OCI-LY1 (cell line): ENCODE results near the gene MAPT.

Experiments
- H2AFZ ChIP-seq: fragments of 200-600 bp; sonication (generic), shearing (Covaris generic); 2 replicates; pipeline ENCODE4 v1.6.0; 2014; ENCODE audit warnings: antibody characterized with exemption, mild to moderate bottlenecking, low read length
- H3F3A ChIP-seq: fragments of 200-600 bp; sonication (generic), shearing (Covaris generic); 2 replicates; pipeline ENCODE4 v1.6.0; 2014; ENCODE audit warnings: mild to moderate bottlenecking, antibody characterized with exemption, low read length, moderate library complexity; ENCODE audit not compliant: insufficient read depth
- H3K27ac ChIP-seq: fragments of 200-600 bp; sonication (generic); 2 replicates; pipeline ENCODE4 v1.5.1; 2014; ENCODE audit warnings: low read length, mixed run types, mild to moderate bottlenecking, low read depth; ENCODE audit not compliant: poor library complexity, severe bottlenecking
- H3K27me3 ChIP-seq: fragments of 200-600 bp; sonication (generic); 2 replicates; pipeline ENCODE4 v1.6.0; 2014; ENCODE audit warnings: antibody characterized with exemption, mild to moderate bottlenecking, low read length, moderate library complexity; ENCODE audit not compliant: insufficient read depth
- H3K36me3 ChIP-seq: fragments of 200-600 bp; sonication (generic); 2 replicates; pipeline ENCODE4 v1.6.1; 2014; ENCODE audit warnings: mild to moderate bottlenecking, antibody characterized with exemption, low read length, moderate library complexity, mixed read lengths; ENCODE audit not compliant: insufficient read depth
- H3K4me1 ChIP-seq: fragments of 200-600 bp; sonication (generic); 2 replicates; pipeline ENCODE4 v1.5.1; 2014; ENCODE audit warnings: mild to moderate bottlenecking, low read length, moderate library complexity; ENCODE audit not compliant: insufficient read depth, severe bottlenecking
- H3K4me2 ChIP-seq: fragments of 200-600 bp; sonication (generic), shearing (Covaris generic); 2 replicates; pipeline ENCODE4 v1.6.1; 2014; ENCODE audit warnings: low read length
- H3K4me3 ChIP-seq: fragments of 200-600 bp; sonication (generic); 2 replicates; pipeline ENCODE4 v1.5.1; 2014; ENCODE audit warnings: low read length, low read depth, mild to moderate bottlenecking, mixed read lengths; ENCODE audit not compliant: poor library complexity, severe bottlenecking
- H3K79me2 ChIP-seq: fragments of 200-600 bp; shearing (Covaris generic); 2 replicates; pipeline ENCODE4 v1.6.1; 2016; ENCODE audit warnings: mixed run types, low read length, mixed read lengths; ENCODE audit not compliant: insufficient read depth
- H3K9ac ChIP-seq: fragments of 200-600 bp; sonication (generic), shearing (Covaris generic); 2 replicates; pipeline ENCODE4 v1.6.1; 2014; ENCODE audit warnings: mild to moderate bottlenecking, low read length, mixed read lengths
- H3K9me2 ChIP-seq: fragments of 200-600 bp; sonication (generic), shearing (Covaris generic); 2 replicates; pipeline ENCODE4 v1.6.1; 2014; ENCODE audit warnings: low read depth, mild to moderate bottlenecking, low read length, mixed read lengths
- H3K9me3 ChIP-seq: fragments of 200-600 bp; shearing (Covaris generic); 2 replicates; pipeline ENCODE4 v1.6.1; 2014; ENCODE audit warnings: low read length, mixed read lengths
- H4K20me1 ChIP-seq: fragments of 200-600 bp; sonication (generic), shearing (Covaris generic); 2 replicates; pipeline ENCODE4 v1.6.0; 2016; ENCODE audit warnings: mild to moderate bottlenecking, low read length; ENCODE audit not compliant: insufficient read depth
- CTCF ChIP-seq: fragments of 200-600 bp; sonication (generic), shearing (Covaris generic); IDR thresholded peaks from 2 replicates; pipeline ENCODE4 v1.5.1; 2017; ENCODE audit warnings: mild to moderate bottlenecking, antibody characterized with exemption, low read length, moderate library complexity, mixed read lengths
- EZH2 ChIP-seq: fragments of 200-600 bp; sonication (generic), shearing (Covaris generic); IDR thresholded peaks from 2 replicates; pipeline ENCODE4 v1.8.0; 2017; ENCODE audit warnings: borderline replicate concordance, mixed run types, mild to moderate bottlenecking, antibody characterized with exemption, low read length, moderate library complexity, mixed read lengths

Gene MAPT

GRCh38 chr17:46044989-46045388, 150.6 kb downstream of the MAPT start:
- H3K27me3 ChIP-seq, result no peaks in the 10 kb centered on the region
- no peaks in the 10 kb centered on the region for H3F3A ChIP-seq
- no peak overlapping the region for H3K4me3 ChIP-seq
- no peaks in the 10 kb centered on the region for H3K9me2 ChIP-seq
- H3K79me2 ChIP-seq, result no peaks in the 10 kb centered on the region
- peaks cover 84% of the 10 kb centered on the region for H3K36me3 ChIP-seq
- no peak overlapping the region for H3K27ac ChIP-seq
- H3K9me3 ChIP-seq, result no peaks in the 10 kb centered on the region
- H3K4me2 ChIP-seq, result no peak overlapping the region
- TF ChIP-seq EZH2 (no peak), CTCF (no peak)
- H4K20me1 ChIP-seq, result no peaks in the 10 kb centered on the region
- H3K9ac ChIP-seq, result no peak overlapping the region
- no peaks in the 10 kb centered on the region for H3K4me1 ChIP-seq
- no peak overlapping the region for H2AFZ ChIP-seq

GRCh38 chr17:46045639-46046038, 151.3 kb downstream of the MAPT start:
- Histone ChIP-seq H3K79me2 (no peaks in the 10 kb centered on the region), H3K4me3 (no peak overlapping the region), H3K36me3 (peaks cover 84% of the 10 kb centered on the region), H4K20me1 (no peaks in the 10 kb centered on the region), H2AFZ (no peak overlapping the region), H3K4me2 (no peak overlapping the region), H3K27ac (no peak overlapping the region), H3K9me3 (no peaks in the 10 kb centered on the region), H3K27me3 (no peaks in the 10 kb centered on the region), H3F3A (no peaks in the 10 kb centered on the region), H3K4me1 (no peaks in the 10 kb centered on the region), H3K9me2 (no peaks in the 10 kb centered on the region), H3K9ac (no peak overlapping the region)
- no peak for TF ChIP-seq CTCF
- no peak for TF ChIP-seq EZH2

- TF ChIP-seq EZH2, result no peak
- TF ChIP-seq CTCF, result no peak
- H3K4me2 ChIP-seq, result no peak overlapping the region
- H3K9me2 ChIP-seq, result no peaks in the 10 kb centered on the region
- H3K4me1 ChIP-seq, result no peaks in the 10 kb centered on the region
- H3F3A ChIP-seq, result no peaks in the 10 kb centered on the region
- H2AFZ ChIP-seq, result no peak overlapping the region
- H3K9me3 ChIP-seq, result no peaks in the 10 kb centered on the region
- H3K27ac ChIP-seq, result no peak overlapping the region
- no peak overlapping the region for H3K9ac ChIP-seq
- no peak overlapping the region for H3K4me3 ChIP-seq
- H3K79me2 ChIP-seq, result no peaks in the 10 kb centered on the region
- H3K27me3 ChIP-seq, result no peaks in the 10 kb centered on the region
- no peaks in the 10 kb centered on the region for H4K20me1 ChIP-seq
- H3K36me3 ChIP-seq, result peaks cover 86% of the 10 kb centered on the region
These were observed 152.6 kb downstream of the MAPT start for GRCh38 chr17:46046957-46047356.
